Peyer's patch (tissue), 4 donors: ENCODE data around the gene CIAO2B. TPM values are rescaled to one million over a fixed set of nuclear protein-coding genes. Genes with fewer than 3 reads are reported as not detected.
A peak's percentile ranks its signal among the peaks of the same experiment; 100 is the strongest.
"Not testable (repeated sequence)": the region's sequence is repeated elsewhere in the genome, so short reads cannot be mapped to it uniquely, and the experiment has no call there.

Source experiments
- DNase-seq, 3 donors: peaks; one replicate each; pipeline ENCODE4 v3.0.0-alpha.2; 2017 to 2019
- H3K27ac ChIP-seq, 4 donors: fragments of 200-600 bp; sonication (generic); one replicate each; pipeline ENCODE4 v1.5.1; 2016 to 2019
- H3K27me3 ChIP-seq, 2 donors: fragments of 200-600 bp; sonication (generic); one replicate each; pipeline ENCODE4 v1.5.1; 2019
- H3K36me3 ChIP-seq, 3 donors: fragments of 200-600 bp; sonication (generic); one replicate each; pipeline ENCODE4 v1.5.1; 2016 to 2019
- H3K4me1 ChIP-seq, 4 donors: fragments of 200-600 bp; sonication (generic); one replicate each; pipeline ENCODE4 v1.5.1; 2016 to 2019
- H3K4me3 ChIP-seq, 4 donors: fragments of 200-600 bp; sonication (generic); 1 replicate in 3 of 4; 2 replicates in 1 of 4; pipeline ENCODE4 v1.5.1; 2016 to 2019; ENCODE audit warnings: mild to moderate bottlenecking in 1 of 4
- H3K9me3 ChIP-seq, 4 donors: fragments of 200-600 bp; sonication (generic); one replicate each; pipeline ENCODE4 v1.5.1; 2016 to 2019; ENCODE audit warnings: mild to moderate bottlenecking in 1 of 4
- CTCF ChIP-seq, 6 experiments: fragments of 450-650 bp in 4 of 6; fragments of 200-600 bp in 2 of 6; sonication (generic) in 1 of 6; IDR thresholded peaks; one replicate each; pipeline ENCODE4 v1.5.1; 2017 to 2019; ENCODE audit warnings: antibody characterized with exemption in 6 of 6, mild to moderate bottlenecking in 3 of 6, moderate library complexity in 1 of 6
- POLR2A ChIP-seq, 2 donors: fragments of 450-650 bp; IDR thresholded peaks; one replicate each; pipeline ENCODE4 v1.5.1; 2017; ENCODE audit warnings: antibody characterized with exemption in 2 of 2, mild to moderate bottlenecking in 2 of 2, moderate library complexity in 2 of 2
- total RNA-seq, 4 donors: library from RNA; depleted of rRNA; stranded (reverse); fragments of >200 nt; gene quantifications; one replicate each; pipeline ENCODE4 v1.1.0, GENCODE V29; 2016

Gene CIAO2B
- total RNA-seq, 4 donors from 2014 or later: 28.1 to 72.7 (median 55.2) TPM

- no peak for DNase-seq
- H3K4me3 ChIP-seq: no peak overlapping the region
- H3K27ac ChIP-seq: no peak overlapping the region
- peaks cover 0 to 39% (median 2%) of the 10 kb centered on the region in 4 donors for H3K4me1 ChIP-seq
- no peaks in the 10 kb centered on the region for H3K27me3 ChIP-seq
- H3K36me3 ChIP-seq: peaks cover 0 to 5% (median 0%) of the 10 kb centered on the region in 3 donors
- TF ChIP-seq CTCF (IDR thresholded peaks at IDR 0.05): no peak
- no peak for TF ChIP-seq POLR2A (IDR thresholded peaks at IDR 0.05)
- H3K9me3 ChIP-seq: no peaks in the 10 kb centered on the region
Observed at GRCh38 chr16:66959704-66960161, 25.5 kb upstream of the CIAO2B start.

GRCh38 chr16:66958857-66959703, 24.9 kb upstream of the CIAO2B start:
- peak in 1 of 3 donors; percentile 25 for DNase-seq
- H3K9me3 ChIP-seq: no peaks in the 10 kb centered on the region
- TF ChIP-seq CTCF (IDR thresholded peaks at IDR 0.05): no peak
- no peak for TF ChIP-seq POLR2A (IDR thresholded peaks at IDR 0.05)
- H3K4me3 ChIP-seq: no peak overlapping the region
- no peaks in the 10 kb centered on the region for H3K27me3 ChIP-seq
- no peak overlapping the region for H3K27ac ChIP-seq
- H3K4me1 ChIP-seq: peaks cover 0 to 39% (median 3%) of the 10 kb centered on the region in 4 donors
- H3K36me3 ChIP-seq: no peaks in the 10 kb centered on the region

- not testable (repeated sequence) for DNase-seq, H3K36me3 ChIP-seq, H3K27me3 ChIP-seq, H3K4me3 ChIP-seq, H3K9me3 ChIP-seq
- Histone ChIP-seq H3K4me1 (peaks cover 0 to 21% (median 2%) of the 10 kb centered on the region in 4 donors), H3K27ac (peak overlapping the region in 2 of 4 donors; percentile 65 to 83)
Observed at GRCh38 chr16:66956154-66956457, 21.9 kb upstream of the CIAO2B start.

GRCh38 chr16:66955363-66956153, 21.4 kb upstream of the CIAO2B start:
- H3K27ac ChIP-seq: peak overlapping the region in 2 of 4 donors; percentile 65 to 83
- H3K36me3 ChIP-seq, DNase-seq, H3K27me3 ChIP-seq, H3K9me3 ChIP-seq, H3K4me3 ChIP-seq: not testable (repeated sequence)
- peaks cover 0 to 21% (median 2%) of the 10 kb centered on the region in 4 donors for H3K4me1 ChIP-seq

- Histone ChIP-seq H3K9me3 (no peaks in the 10 kb centered on the region), H3K27ac (peak overlapping the region in 3 of 4 donors; percentile 38 to 89 (median 82)), H3K27me3 (no peaks in the 10 kb centered on the region), H3K36me3 (no peaks in the 10 kb centered on the region), H3K4me3 (no peak overlapping the region), H3K4me1 (peaks cover 0 to 23% (median 2%) of the 10 kb centered on the region in 4 donors)
- DNase-seq: peak; percentile 74 to 92 (median 85)
- TF ChIP-seq POLR2A (IDR thresholded peaks at IDR 0.05) (no peak), CTCF (IDR thresholded peaks at IDR 0.05) (peak; percentile 69 to 92 (median 84))
Observed at GRCh38 chr16:66954097-66954659, 20.0 kb upstream of the CIAO2B start.

GRCh38 chr16:66953462-66954096, 19.4 kb upstream of the CIAO2B start:
- TF ChIP-seq POLR2A (IDR thresholded peaks at IDR 0.05) (peak in 1 of 2 donors; percentile 65), CTCF (IDR thresholded peaks at IDR 0.05) (no peak)
- Histone ChIP-seq H3K9me3 (no peaks in the 10 kb centered on the region), H3K27ac (peak overlapping the region in 3 of 4 donors; percentile 38 to 89 (median 82)), H3K27me3 (no peaks in the 10 kb centered on the region), H3K4me1 (peaks cover 2 to 29% (median 4%) of the 10 kb centered on the region in 4 donors), H3K4me3 (peak overlapping the region in 2 of 4 donors; percentile 15 to 20), H3K36me3 (no peaks in the 10 kb centered on the region)
- peak in 2 of 3 donors; percentile 79 to 82 for DNase-seq
